ENCODE measurements around the gene ATXN3. TPM values are rescaled to one million over a fixed set of nuclear protein-coding genes. Genes with fewer than 3 reads are reported as not detected.
A peak's percentile ranks its signal among the peaks of the same experiment; 100 is the strongest.

Gene ATXN3
- total RNA-seq, 1 experiment from 2014 or later, result 27.6 TPM

GRCh38 chr14:92122351-92122677 lies 15.9 kb upstream of the ATXN3 start:
- H3K4me2 ChIP-seq (ENCODE audit: low read length), result peak overlapping the region; percentile 83
- CTCF ChIA-PET, result interaction anchor here (1.1 to 9.6 kb wide), 3 partner anchors 13 to 565 kb away, joined by 4 to 77 read pairs (median 5); partner anchors contain the start of gene ATXN3
- no TSS peak for BruUV-seq (replicated peaks)
- H3K27ac ChIP-seq (ENCODE audit: low read depth, low read length), result peak overlapping the region; percentile 88
- H3K9ac ChIP-seq (ENCODE audit: low read length), result peak overlapping the region; percentile 95
- no peaks in the 10 kb centered on the region for H3K9me3 ChIP-seq (ENCODE audit: control insufficient read depth in 1 of 2, insufficient read depth in 1 of 2, low read depth in 1 of 2, low read length in 2 of 2)
- TF ChIP-seq CTCF (IDR thresholded peaks at IDR 0.05 in 2 of 3, conservative IDR thresholded peaks at IDR 0.05 in 1 of 3; ENCODE audit: borderline replicate concordance in 1 of 3, insufficient read depth in 1 of 3, low read depth in 2 of 3, low read length in 2 of 3), result no peak
- no peak for TF ChIP-seq ZBTB33 (IDR thresholded peaks at IDR 0.05; ENCODE audit: extremely low read depth, insufficient replicate concordance, low read length)
- TF ChIP-seq REST (IDR thresholded peaks at IDR 0.05; ENCODE audit: low read depth), result no peak
- no peak for TF ChIP-seq EGR1 (IDR thresholded peaks at IDR 0.05; ENCODE audit: low read depth)
- TF ChIP-seq ZNF274 (IDR thresholded peaks at IDR 0.05; ENCODE audit: low read depth, low read length), result no peak
- TF ChIP-seq TCF7L2 (IDR thresholded peaks at IDR 0.05; ENCODE audit: borderline replicate concordance, extremely low read depth, insufficient read depth, insufficient read length), result peak; percentile 43
- no peak for TF ChIP-seq POLR2A (IDR thresholded peaks at IDR 0.05; ENCODE audit: borderline replicate concordance, extremely low read depth, insufficient read depth, insufficient read length)
- peak; percentile 24; the same call in 1 of the 2 replicates for TF ChIP-seq ZFX (IDR thresholded peaks at IDR 0.05)
- no peak for TF ChIP-seq ATF3 (IDR thresholded peaks at IDR 0.05)
- peaks cover 51% of the 10 kb centered on the region for H3K79me2 ChIP-seq (ENCODE audit: insufficient read depth, low read length)
- DNase-seq (ENCODE audit: low read depth, low spot score) (no peak), ATAC-seq (peak; percentile 28)
- no peaks in the 10 kb centered on the region for H3K9me2 ChIP-seq (ENCODE audit: insufficient read depth)
- RAD21 ChIA-PET (ENCODE audit: low non-redundant PET in 1 of 2, low total read pairs in 2 of 2, uncharacterized antibody in 2 of 2, unreplicated experiment in 2 of 2), result interaction anchor here (0.8 to 1.3 kb wide), 2 partner anchors 16 to 230 kb away, joined by 3 read pairs; partner anchors contain the start of gene ATXN3 (in 1 of the 2)
- POLR2A ChIA-PET, result interaction anchor here (1.1 to 3.2 kb wide), 3 partner anchors 10 to 15 kb away, joined by 3 to 21 read pairs (median 4); partner anchors contain the start of gene ATXN3
- H2AFZ ChIP-seq (ENCODE audit: low read depth, low read length, poor library complexity, severe bottlenecking), result peak overlapping the region; percentile 90
- intact Hi-C loops (cut with micrococcal nuclease), result no loop called here
- H3K27me3 ChIP-seq (ENCODE audit: insufficient read depth, low read length), result no peaks in the 10 kb centered on the region
- peaks cover under 1 to 10% of the 10 kb centered on the region in 2 experiments; a peak in 2 of 4 replicates for H3K36me3 ChIP-seq (ENCODE audit: control insufficient read depth in 1 of 2, insufficient read depth in 2 of 2, low read length in 2 of 2)
- H4K20me1 ChIP-seq (ENCODE audit: insufficient read depth), result no peaks in the 10 kb centered on the region
- peaks cover 0 to 8% of the 10 kb centered on the region in 2 experiments; a peak in 2 of 4 replicates for H3K4me1 ChIP-seq (ENCODE audit: control insufficient read depth in 1 of 2, insufficient read depth in 2 of 2, low read length in 2 of 2)
- H3K4me3 ChIP-seq (replicated peaks in 1 of 2; ENCODE audit: low read depth in 1 of 2, low read length in 2 of 2), result peak overlapping the region; percentile 88 to 96
